Central memory CD4-positive, alpha-beta T cell (primary cell): ENCODE measurements around the gene MID2.

Source experiments
- DNase-seq: peaks from one replicate; pipeline ENCODE4 v3.0.0; 2022

MID2 gene

GRCh38 chrX:107968623-107969022 lies 143.0 kb downstream of the MID2 start:
- no peak for DNase-seq

DNA sequence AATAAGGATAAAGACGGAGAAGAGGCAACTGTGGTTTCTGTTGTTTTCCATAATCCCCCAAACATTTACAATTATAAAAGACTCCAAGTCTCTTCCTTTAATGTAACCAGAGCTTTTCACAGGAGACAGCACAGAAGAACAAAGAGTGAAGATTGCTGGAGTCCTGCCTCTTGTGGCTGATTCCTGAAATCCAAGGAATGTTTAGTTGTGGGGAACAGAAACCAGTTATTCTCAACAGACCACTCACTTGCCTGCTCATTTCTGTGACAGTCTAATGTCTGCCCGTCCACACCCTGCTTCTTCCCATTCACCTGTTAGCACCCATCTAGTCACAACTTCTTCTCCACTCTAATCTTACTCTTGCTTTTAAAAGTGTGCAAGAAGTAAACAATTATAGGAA lies 144.4 kb downstream of the MID2 start:
- no peak for DNase-seq

- no peak for DNase-seq
Observed at GRCh38 chrX:107971636-107972035, 146.0 kb downstream of the MID2 start.
